ENCODE data around the gene KIAA1217. TPM values are rescaled to one million over a fixed set of nuclear protein-coding genes. Genes with fewer than 3 reads are reported as not detected.
"Not testable (repeated sequence)": the region's sequence is repeated elsewhere in the genome, so short reads cannot be mapped to it uniquely, and the experiment has no call there.

The KIAA1217 gene
- total and polyA plus RNA-seq, 9 donors, result 18.8 to 39.7 (median 21.8) TPM

DNA sequence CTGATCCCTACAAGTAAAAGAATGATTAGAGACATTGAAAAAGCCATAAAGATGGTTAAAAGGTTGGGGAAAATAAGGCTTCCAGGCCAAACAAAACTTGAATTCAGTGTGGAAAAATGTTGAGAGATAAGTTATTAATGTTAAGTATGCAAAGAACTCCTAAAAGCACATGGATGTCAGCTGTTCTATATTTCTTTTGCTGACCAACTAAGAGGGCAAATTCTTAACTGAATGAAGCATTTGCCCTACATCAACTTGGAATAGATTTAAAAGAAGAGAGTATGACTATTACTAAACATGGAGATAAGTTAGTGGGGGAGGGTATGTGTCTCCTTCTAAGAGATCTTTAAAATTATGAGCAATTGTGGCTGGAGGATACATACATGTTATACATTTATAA is 124.8 kb downstream of the KIAA1217 start:
- Histone ChIP-seq H3K27ac (ENCODE audit: low read length) (no peak overlapping the region), H3K27me3 (ENCODE audit: control insufficient read depth, insufficient read depth, low read length) (no peaks in the 10 kb centered on the region), H3K36me3 (ENCODE audit: control insufficient read depth, insufficient read depth, low read length) (no peaks in the 10 kb centered on the region), H3K4me3 (ENCODE audit: low read length) (no peak overlapping the region), H3K9me3 (replicated peaks; ENCODE audit: control insufficient read depth, low read depth, low read length) (no peaks in the 10 kb centered on the region), H3K4me1 (ENCODE audit: control insufficient read depth, insufficient read depth, low read length) (no peaks in the 10 kb centered on the region)
- DNase-seq, result no peak

DNA sequence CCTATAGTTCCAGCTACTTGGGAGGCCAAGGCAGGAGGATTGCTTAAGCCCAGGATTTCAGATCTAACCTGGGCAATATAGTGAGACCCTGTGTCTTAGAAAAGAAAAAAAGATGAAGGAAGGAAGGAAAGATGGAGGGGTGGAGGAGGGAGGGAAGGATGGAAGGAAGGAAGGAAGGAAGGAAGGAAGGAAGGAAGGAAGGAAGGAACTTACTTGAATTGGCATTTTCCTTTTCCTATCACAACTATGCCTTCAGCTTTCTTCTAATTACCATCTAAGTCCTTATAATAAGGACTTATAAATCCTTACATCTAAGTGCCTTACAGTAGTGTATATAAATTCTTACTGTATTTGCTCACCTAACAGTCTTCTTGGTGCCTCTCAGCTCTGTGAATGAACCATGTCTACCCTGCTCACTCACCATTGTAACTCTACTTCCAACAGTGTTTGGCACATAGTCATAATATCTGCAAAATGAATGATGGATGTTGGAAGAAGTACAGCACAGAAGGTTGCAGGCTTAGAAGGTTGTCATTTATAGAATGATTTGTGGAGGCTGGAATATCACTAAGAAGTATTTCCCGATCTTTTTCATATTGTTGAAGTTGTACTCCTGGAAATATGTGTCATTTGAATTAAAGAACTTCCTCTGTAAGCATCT is 125.5 kb downstream of the KIAA1217 start:
- no CpG with 5 or more reads among the region's 1 CpG for WGBS (ENCODE audit: insufficient coverage)
- Histone ChIP-seq H3K36me3 (ENCODE audit: control insufficient read depth, insufficient read depth, low read length) (no peaks in the 10 kb centered on the region), H3K27ac (ENCODE audit: low read length) (no peak overlapping the region), H3K4me3 (ENCODE audit: low read length) (no peak overlapping the region), H3K27me3 (ENCODE audit: control insufficient read depth, insufficient read depth, low read length) (no peaks in the 10 kb centered on the region), H3K4me1 (ENCODE audit: control insufficient read depth, insufficient read depth, low read length) (no peaks in the 10 kb centered on the region), H3K9me3 (replicated peaks; ENCODE audit: control insufficient read depth, low read depth, low read length) (no peaks in the 10 kb centered on the region)
- DNase-seq, result no peak

DNA sequence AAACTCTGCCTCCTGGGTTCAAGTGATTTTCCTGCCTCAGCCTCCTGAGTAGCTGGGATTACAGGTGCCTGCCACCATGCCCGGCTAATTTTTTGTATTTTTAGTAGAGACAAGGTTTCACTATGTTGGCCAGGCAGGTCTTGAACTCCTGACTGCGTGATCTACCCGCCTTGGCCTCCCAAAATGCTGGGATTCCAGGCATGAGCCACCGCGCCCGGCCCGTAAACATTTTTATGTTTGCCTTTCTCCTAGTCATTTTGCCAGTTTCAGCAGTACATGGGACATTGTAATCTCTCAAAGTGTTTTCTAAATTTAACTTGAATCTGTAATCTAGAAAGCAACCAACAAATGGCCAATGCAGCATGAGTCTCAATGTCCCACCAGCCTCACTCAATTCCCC is 128.8 kb downstream of the KIAA1217 start:
- not testable (repeated sequence) for H3K4me3 ChIP-seq (ENCODE audit: low read length); H3K27ac ChIP-seq (ENCODE audit: low read length)

DNA sequence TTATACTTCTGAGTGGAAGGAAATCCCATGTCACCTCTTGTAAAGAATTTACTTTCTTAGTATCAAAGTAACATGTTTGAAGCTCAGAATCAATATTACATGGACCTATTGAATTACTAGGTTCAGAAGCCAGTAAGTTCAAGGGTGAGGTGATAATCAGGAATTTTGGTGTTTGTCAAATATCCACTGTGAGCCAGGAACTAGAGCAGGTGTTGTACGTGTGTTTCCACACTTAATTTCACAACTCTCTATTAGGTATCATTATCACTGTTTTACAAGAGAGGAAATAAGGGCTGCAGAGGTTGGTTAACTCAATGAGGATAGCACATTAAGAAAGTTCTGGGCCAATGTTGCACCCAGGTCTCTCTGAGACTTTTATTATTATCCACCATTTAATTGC is 130.4 kb downstream of the KIAA1217 start:
- Histone ChIP-seq H3K27me3 (ENCODE audit: control insufficient read depth, insufficient read depth, low read length) (no peaks in the 10 kb centered on the region), H3K9me3 (replicated peaks; ENCODE audit: control insufficient read depth, low read depth, low read length) (no peaks in the 10 kb centered on the region), H3K4me3 (ENCODE audit: low read length) (no peak overlapping the region), H3K36me3 (ENCODE audit: control insufficient read depth, insufficient read depth, low read length) (no peaks in the 10 kb centered on the region), H3K4me1 (ENCODE audit: control insufficient read depth, insufficient read depth, low read length) (no peaks in the 10 kb centered on the region), H3K27ac (ENCODE audit: low read length) (no peak overlapping the region)
- DNase-seq, result no peak
- no CpG with 5 or more reads among the region's 1 CpG for WGBS (ENCODE audit: insufficient coverage)

More for the DNA sequence above, 128.8 kb downstream of the KIAA1217 start:
- not testable (repeated sequence) for H3K27me3 ChIP-seq (ENCODE audit: control insufficient read depth, insufficient read depth, low read length); H3K36me3 ChIP-seq (ENCODE audit: control insufficient read depth, insufficient read depth, low read length); H3K4me1 ChIP-seq (ENCODE audit: control insufficient read depth, insufficient read depth, low read length); H3K9me3 ChIP-seq (replicated peaks; ENCODE audit: control insufficient read depth, low read depth, low read length); DNase-seq
- WGBS (ENCODE audit: insufficient coverage), result 94% methylated on average over 7 of the region's 7 CpGs

DNA sequence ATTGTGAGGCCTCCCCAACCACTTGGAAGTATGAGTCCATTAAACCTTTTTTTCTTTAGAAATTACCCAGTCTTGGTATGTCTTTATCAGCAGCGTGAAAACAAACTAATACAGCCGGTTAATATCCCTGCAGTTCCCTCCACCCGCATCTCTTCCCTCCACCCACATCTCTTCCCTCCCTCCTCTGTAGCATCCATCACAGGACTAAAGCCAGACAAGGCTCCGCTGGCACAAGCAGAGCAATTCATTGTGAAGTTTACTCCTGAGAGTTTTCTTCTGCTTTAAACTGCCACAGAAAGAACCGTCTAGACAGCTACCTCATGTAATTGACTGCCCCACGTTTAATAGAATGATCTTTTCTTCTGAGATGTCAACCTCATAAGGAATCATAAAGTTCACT is 131.5 kb downstream of the KIAA1217 start:
- 71% methylated on average over 3 of the region's 6 CpGs for WGBS (ENCODE audit: insufficient coverage)
- H3K9me3 ChIP-seq (replicated peaks; ENCODE audit: control insufficient read depth, low read depth, low read length), result no peaks in the 10 kb centered on the region
- H3K27ac ChIP-seq (ENCODE audit: low read length), result no peak overlapping the region
- no peak for DNase-seq
- H3K4me1 ChIP-seq (ENCODE audit: control insufficient read depth, insufficient read depth, low read length), result peaks cover 5% of the 10 kb centered on the region
- H3K27me3 ChIP-seq (ENCODE audit: control insufficient read depth, insufficient read depth, low read length), result no peaks in the 10 kb centered on the region
- no peaks in the 10 kb centered on the region for H3K36me3 ChIP-seq (ENCODE audit: control insufficient read depth, insufficient read depth, low read length)
- H3K4me3 ChIP-seq (ENCODE audit: low read length), result no peak overlapping the region

DNA sequence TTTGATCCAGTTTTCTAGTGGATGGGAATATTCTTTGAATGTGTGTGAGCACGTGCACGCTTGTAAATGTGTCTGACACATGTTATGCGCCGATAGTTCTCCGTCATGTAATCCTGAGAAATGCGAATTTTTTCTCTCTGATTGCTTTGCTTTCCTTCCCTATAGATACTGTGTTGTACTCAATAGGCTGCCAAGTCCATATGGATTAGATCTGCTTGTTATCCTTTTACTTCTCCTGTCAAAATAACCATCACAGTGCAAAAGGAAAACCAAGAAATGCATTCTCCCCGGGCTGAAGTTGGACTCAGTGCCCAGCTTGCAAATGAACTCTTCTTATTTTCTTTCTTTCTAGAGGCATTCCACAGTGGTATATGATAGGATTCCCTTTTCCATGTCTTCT is 131.9 kb downstream of the KIAA1217 start:
- WGBS (ENCODE audit: insufficient coverage), result no CpG with 5 or more reads among the region's 7 CpGs
- no peak overlapping the region for H3K4me3 ChIP-seq (ENCODE audit: low read length)
- peak; percentile 42 for DNase-seq
- no peaks in the 10 kb centered on the region for H3K36me3 ChIP-seq (ENCODE audit: control insufficient read depth, insufficient read depth, low read length)
- no peak overlapping the region for H3K27ac ChIP-seq (ENCODE audit: low read length)
- no peaks in the 10 kb centered on the region for H3K9me3 ChIP-seq (replicated peaks; ENCODE audit: control insufficient read depth, low read depth, low read length)
- no peaks in the 10 kb centered on the region for H3K27me3 ChIP-seq (ENCODE audit: control insufficient read depth, insufficient read depth, low read length)
- peaks cover 5% of the 10 kb centered on the region for H3K4me1 ChIP-seq (ENCODE audit: control insufficient read depth, insufficient read depth, low read length)

DNA sequence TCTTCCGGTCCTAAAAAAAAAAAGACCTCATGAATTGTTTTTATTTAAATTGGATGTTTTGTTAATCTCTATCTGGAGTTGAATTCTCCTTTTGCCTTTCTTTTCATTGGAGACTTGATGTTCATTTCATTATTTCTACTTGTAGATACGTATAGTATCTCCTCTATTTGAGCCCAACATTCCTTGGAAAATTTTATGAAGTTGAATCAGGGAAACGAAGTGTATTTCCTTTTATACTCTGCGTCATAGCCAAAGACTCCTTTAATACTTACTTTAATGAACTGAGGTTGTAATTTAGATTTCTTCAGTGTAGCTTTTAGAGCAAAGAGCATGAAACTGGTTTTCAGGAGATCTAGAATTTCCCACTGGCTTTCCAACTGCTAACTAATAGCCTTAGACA is 132.4 kb downstream of the KIAA1217 start:
- no CpG with 5 or more reads among the region's 4 CpGs for WGBS (ENCODE audit: insufficient coverage)
- Histone ChIP-seq H3K4me3 (ENCODE audit: low read length) (no peak overlapping the region), H3K27ac (ENCODE audit: low read length) (no peak overlapping the region), H3K36me3 (ENCODE audit: control insufficient read depth, insufficient read depth, low read length) (no peaks in the 10 kb centered on the region), H3K9me3 (replicated peaks; ENCODE audit: control insufficient read depth, low read depth, low read length) (no peaks in the 10 kb centered on the region), H3K27me3 (ENCODE audit: control insufficient read depth, insufficient read depth, low read length) (no peaks in the 10 kb centered on the region), H3K4me1 (ENCODE audit: control insufficient read depth, insufficient read depth, low read length) (peaks cover 5% of the 10 kb centered on the region)
- peak; percentile 36 for DNase-seq

DNA sequence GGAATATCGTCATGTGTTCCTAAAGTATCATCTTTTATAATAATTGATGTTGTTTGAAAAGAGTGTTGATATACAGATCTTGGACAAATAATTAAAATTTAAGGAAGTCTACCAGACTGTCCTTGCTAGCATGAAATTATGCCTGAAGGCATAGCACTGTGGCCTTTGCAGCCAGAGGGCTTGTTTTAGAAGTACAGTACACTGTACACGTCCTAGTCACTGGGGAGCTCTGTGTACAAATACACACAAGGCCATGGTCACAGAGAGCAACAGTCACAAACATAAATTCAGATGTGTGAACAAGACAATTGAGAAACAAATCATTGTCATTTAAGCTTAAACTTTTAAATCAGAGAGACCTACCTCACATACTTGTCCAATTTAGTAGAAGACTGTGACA is 133.0 kb downstream of the KIAA1217 start:
- H3K27ac ChIP-seq (ENCODE audit: low read length), result no peak overlapping the region
- no peak for DNase-seq
- WGBS (ENCODE audit: insufficient coverage), result no CpG with 5 or more reads among the region's 2 CpGs
- H3K36me3 ChIP-seq (ENCODE audit: control insufficient read depth, insufficient read depth, low read length), result no peaks in the 10 kb centered on the region
- H3K4me1 ChIP-seq (ENCODE audit: control insufficient read depth, insufficient read depth, low read length), result peaks cover 5% of the 10 kb centered on the region
- no peaks in the 10 kb centered on the region for H3K27me3 ChIP-seq (ENCODE audit: control insufficient read depth, insufficient read depth, low read length)
- H3K9me3 ChIP-seq (replicated peaks; ENCODE audit: control insufficient read depth, low read depth, low read length), result no peaks in the 10 kb centered on the region
- H3K4me3 ChIP-seq (ENCODE audit: low read length), result no peak overlapping the region

DNA sequence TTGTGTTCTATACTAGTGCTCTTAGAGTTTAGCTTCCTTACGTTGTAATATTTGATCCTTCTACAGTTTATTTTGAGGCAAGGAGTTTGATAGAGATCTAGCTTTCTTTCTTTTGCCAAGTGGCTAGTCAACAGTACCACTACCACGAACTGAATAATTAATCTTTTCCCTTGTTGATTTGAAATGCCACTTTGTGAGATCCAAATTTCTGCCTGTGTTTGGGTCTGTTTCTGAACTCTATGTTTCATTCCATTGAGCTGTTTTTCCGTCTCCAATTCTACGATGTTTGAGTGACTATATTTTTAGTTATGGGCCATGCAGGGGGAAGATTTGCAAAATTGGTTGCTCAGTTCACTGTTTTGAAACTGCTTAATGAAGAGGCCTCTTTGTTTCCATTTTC is 134.7 kb downstream of the KIAA1217 start:
- WGBS (ENCODE audit: insufficient coverage), result no CpG with 5 or more reads among the region's 4 CpGs
- Histone ChIP-seq H3K27ac (ENCODE audit: low read length) (peak overlapping the region; percentile 33), H3K9me3 (replicated peaks; ENCODE audit: control insufficient read depth, low read depth, low read length) (no peaks in the 10 kb centered on the region), H3K4me3 (ENCODE audit: low read length) (no peak overlapping the region), H3K4me1 (ENCODE audit: control insufficient read depth, insufficient read depth, low read length) (peaks cover 5% of the 10 kb centered on the region), H3K36me3 (ENCODE audit: control insufficient read depth, insufficient read depth, low read length) (no peaks in the 10 kb centered on the region), H3K27me3 (ENCODE audit: control insufficient read depth, insufficient read depth, low read length) (no peaks in the 10 kb centered on the region)
- peak; percentile 47 for DNase-seq

DNA sequence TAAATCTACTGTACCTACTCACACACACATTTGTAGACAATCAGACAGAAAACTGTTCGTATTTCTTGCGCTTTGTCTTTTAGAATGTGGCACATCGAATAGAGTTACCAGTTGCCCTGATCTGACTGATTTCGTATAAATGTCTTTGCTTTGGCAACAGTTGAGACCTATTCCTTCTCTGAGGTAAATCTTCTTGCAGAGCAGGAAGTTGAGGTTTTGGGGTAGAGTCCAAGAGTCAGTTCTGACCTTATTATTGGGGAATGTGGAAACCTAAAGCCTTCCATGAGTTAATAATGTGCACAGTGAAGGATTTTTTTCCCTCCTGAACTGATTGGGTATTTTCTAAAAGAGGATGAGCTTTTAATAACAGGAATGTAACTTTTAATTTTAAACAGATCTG is 135.3 kb downstream of the KIAA1217 start:
- peak; percentile 85 for DNase-seq
- Histone ChIP-seq H3K27ac (ENCODE audit: low read length) (peak overlapping the region; percentile 8), H3K4me3 (ENCODE audit: low read length) (no peak overlapping the region)

More for the DNA sequence above, 135.3 kb downstream of the KIAA1217 start:
- H3K27me3 ChIP-seq (ENCODE audit: control insufficient read depth, insufficient read depth, low read length), result no peaks in the 10 kb centered on the region
- no peaks in the 10 kb centered on the region for H3K36me3 ChIP-seq (ENCODE audit: control insufficient read depth, insufficient read depth, low read length)
- peaks cover 5% of the 10 kb centered on the region for H3K4me1 ChIP-seq (ENCODE audit: control insufficient read depth, insufficient read depth, low read length)
- no peaks in the 10 kb centered on the region for H3K9me3 ChIP-seq (replicated peaks; ENCODE audit: control insufficient read depth, low read depth, low read length)
- whole genome bisulfite sequencing (ENCODE audit: insufficient coverage), result 21% methylated on average over 2 of the region's 4 CpGs
